Measurements from ENCODE around the gene ANKK1.

The ANKK1 gene

DNA sequence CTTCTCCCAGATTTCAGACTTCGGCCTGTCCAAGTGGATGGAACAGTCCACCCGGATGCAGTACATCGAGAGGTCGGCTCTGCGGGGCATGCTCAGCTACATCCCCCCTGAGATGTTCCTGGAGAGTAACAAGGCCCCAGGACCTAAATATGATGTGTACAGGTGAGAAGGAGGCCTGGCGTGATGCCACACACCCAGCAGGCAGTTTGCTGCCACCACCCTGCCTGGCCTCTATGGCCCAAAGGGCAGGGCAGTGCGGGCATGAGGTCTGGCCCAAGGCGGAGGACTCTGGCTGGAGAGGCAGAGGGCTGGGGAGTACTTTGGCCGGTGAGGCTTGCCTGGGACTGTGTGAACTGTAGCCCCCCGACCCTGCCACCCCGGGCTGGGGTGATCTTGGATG is 7.3 kb downstream of the ANKK1 start:
- no peak for DNase-seq (ENCODE audit: low spot score)
- CTCF ChIA-PET: no interaction called here
- TF ChIP-seq, protein P1, sequence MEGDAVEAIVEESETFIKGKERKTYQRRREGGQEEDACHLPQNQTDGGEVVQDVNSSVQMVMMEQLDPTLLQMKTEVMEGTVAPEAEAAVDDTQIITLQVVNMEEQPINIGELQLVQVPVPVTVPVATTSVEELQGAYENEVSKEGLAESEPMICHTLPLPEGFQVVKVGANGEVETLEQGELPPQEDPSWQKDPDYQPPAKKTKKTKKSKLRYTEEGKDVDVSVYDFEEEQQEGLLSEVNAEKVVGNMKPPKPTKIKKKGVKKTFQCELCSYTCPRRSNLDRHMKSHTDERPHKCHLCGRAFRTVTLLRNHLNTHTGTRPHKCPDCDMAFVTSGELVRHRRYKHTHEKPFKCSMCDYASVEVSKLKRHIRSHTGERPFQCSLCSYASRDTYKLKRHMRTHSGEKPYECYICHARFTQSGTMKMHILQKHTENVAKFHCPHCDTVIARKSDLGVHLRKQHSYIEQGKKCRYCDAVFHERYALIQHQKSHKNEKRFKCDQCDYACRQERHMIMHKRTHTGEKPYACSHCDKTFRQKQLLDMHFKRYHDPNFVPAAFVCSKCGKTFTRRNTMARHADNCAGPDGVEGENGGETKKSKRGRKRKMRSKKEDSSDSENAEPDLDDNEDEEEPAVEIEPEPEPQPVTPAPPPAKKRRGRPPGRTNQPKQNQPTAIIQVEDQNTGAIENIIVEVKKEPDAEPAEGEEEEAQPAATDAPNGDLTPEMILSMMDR (conservative IDR thresholded peaks at IDR 0.05; ENCODE audit: low read depth): no peak
- H3K27ac ChIP-seq: no peak overlapping the region
- POLR2A ChIA-PET (ENCODE audit: low non-redundant PET): no interaction called here

DNA sequence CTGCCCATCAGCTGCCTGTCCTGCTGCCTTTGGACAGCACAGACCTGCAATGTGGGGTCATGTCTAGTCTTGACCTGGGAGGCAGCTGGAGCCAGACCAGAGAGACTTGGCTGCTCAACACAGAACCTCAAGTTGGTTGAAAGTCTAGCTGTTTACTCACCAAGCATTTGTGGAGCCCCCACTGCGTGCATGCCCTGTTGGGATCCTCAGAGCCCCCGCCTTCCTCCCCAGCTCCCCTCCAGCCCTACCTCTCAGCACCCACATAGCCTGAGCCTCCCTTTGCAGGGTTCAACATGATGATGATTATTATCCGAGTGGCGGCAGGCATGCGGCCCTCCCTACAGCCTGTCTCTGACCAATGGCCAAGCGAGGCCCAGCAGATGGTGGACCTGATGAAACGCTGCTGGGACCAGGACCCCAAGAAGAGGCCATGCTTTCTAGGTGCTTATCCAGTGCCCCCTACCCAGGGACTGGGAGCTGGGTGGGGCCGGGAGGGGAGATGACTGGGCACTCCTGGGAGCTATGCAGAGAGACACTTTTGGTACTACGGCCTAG is 8.3 kb downstream of the ANKK1 start:
- ChIA-PET CTCF (no interaction called here), POLR2A (ENCODE audit: low non-redundant PET) (no interaction called here)
- DNase-seq (ENCODE audit: low spot score): no peak

DNA sequence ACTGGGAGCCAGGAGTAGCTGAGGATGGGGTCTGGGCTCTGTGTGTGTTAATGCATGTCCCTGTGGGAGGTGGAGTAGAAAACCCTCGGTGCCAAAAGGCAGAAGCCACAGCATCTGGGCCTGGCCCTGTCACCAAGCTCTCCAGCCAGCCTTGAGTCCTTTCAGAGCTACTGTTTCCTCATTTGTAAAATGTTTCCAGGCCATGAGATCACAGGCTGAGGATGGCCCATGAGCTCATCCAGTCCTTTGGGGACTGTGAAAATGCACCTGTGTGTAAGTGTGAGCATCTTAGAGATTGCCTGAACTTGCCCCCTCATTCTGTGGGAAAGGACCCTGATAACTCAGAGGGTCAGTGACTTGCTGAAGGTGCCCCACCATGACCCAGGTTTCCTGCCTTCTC is 9.1 kb downstream of the ANKK1 start:
- TF ChIP-seq, protein P1 (conservative IDR thresholded peaks at IDR 0.05; ENCODE audit: low read depth): no peak
- POLR2A ChIA-PET (ENCODE audit: low non-redundant PET): no interaction called here
- no peak for DNase-seq (ENCODE audit: low spot score)
- H3K27ac ChIP-seq: no peak overlapping the region
- CTCF ChIA-PET: no interaction called here

More for the DNA sequence above, 8.3 kb downstream of the ANKK1 start:
- TF ChIP-seq, protein P1 (conservative IDR thresholded peaks at IDR 0.05; ENCODE audit: low read depth): no peak
- H3K27ac ChIP-seq: no peak overlapping the region

DNA sequence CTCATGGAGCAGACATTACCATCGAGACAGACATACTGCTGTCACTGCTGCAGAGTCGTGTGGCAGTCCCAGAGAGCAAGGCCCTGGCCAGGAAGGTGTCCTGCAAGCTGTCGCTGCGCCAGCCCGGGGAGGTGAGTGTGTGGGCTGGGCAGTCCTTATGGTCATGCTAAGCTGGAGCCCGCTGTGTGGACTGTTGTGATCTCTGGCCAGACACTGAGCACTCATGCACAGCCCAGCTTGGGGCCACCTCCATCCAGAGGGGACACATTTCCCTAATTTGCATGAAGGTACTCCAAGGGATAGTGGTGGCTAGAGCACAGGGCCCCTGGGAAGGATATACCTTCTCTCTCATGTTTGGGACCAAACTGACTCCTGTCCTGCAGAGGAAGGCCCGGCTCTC is 9.6 kb downstream of the ANKK1 start:
- CTCF ChIA-PET: no interaction called here
- POLR2A ChIA-PET (ENCODE audit: low non-redundant PET): interaction anchor here (0.6 kb wide), 1 partner anchor 84 kb away, joined by 3 read pairs; no protein-coding TSS in a partner anchor
- TF ChIP-seq, protein P1 (conservative IDR thresholded peaks at IDR 0.05; ENCODE audit: low read depth): no peak
- H3K27ac ChIP-seq: peak overlapping the region; percentile 43; the same call in 1 of the 2 replicates
- DNase-seq (ENCODE audit: low spot score): no peak

DNA sequence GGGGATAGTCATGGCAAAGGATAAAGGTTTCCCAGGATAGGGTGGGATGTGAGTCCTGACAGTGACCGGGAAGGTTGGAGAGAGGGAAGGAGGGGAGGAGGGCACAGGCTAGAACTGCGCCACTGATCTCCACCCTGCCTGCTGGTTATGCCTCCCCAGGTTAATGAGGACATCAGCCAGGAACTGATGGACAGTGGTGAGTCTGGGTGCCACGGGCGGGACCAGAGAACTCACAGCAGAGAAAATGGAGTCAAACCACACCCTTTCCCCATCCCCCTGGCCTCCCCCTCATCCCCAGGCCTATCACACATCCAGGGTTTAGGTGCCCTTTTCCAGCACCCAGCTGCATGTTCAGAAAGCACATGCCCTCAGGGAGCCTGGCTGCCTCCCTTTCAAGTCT is 10.2 kb downstream of the ANKK1 start:
- CTCF ChIA-PET: no interaction called here
- POLR2A ChIA-PET (ENCODE audit: low non-redundant PET): interaction anchor here (0.6 kb wide), 1 partner anchor 85 kb away, joined by 3 read pairs; no protein-coding TSS in a partner anchor
- peak overlapping the region; percentile 43 for H3K27ac ChIP-seq
- no peak for DNase-seq (ENCODE audit: low spot score)
- TF ChIP-seq, protein P1 (conservative IDR thresholded peaks at IDR 0.05; ENCODE audit: low read depth): no peak

DNA sequence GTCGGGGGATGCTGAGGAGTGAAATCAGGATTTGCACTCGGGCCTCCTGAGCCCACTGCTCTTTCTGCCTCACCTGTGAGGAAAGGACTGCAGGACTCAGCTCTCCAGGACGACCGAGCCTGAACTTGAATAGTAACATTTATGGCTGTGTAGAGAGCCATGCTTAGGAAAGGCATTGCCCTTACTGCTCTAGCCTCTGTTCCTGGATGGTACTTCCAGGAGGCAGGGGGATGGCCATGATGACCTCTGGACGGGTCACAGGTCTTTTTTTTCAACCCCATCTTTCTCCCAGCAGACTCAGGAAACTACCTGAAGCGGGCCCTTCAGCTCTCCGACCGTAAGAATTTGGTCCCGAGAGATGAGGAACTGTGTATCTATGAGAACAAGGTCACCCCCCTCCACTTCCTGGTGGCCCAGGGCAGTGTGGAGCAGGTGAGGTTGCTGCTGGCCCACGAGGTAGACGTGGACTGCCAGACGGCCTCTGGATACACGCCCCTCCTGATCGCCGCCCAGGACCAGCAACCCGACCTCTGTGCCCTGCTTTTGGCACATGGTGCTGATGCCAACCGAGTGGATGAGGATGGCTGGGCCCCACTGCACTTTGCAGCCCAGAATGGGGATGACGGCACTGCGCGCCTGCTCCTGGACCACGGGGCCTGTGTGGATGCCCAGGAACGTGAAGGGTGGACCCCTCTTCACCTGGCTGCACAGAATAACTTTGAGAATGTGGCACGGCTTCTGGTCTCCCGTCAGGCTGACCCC is 11.3 kb downstream of the ANKK1 start:
- CTCF ChIA-PET: no interaction called here
- H3K27ac ChIP-seq: no peak overlapping the region
- POLR2A ChIA-PET (ENCODE audit: low non-redundant PET): no interaction called here
- TF ChIP-seq, protein P1 (conservative IDR thresholded peaks at IDR 0.05; ENCODE audit: low read depth): no peak
- DNase-seq (ENCODE audit: low spot score): no peak
